Nephron (organoid): Measurements from ENCODE around the gene RBM6.
A peak's percentile ranks its signal among the peaks of the same experiment; 100 is the strongest.
"Not testable (repeated sequence)": the region's sequence is repeated elsewhere in the genome, so short reads cannot be mapped to it uniquely, and the experiment has no call there.

Source experiments
- H3K27ac Mint-ChIP-seq, 3 experiments: 2 replicates each; pipeline ENCODE4 v1.8.0; 2020; ENCODE audit warnings: mixed read lengths in 3 of 3, mild to moderate bottlenecking in 2 of 3, moderate library complexity in 1 of 3
- H3K27me3 Mint-ChIP-seq: 2 replicates; pipeline ENCODE4 v1.8.0; 2021; ENCODE audit warnings: low read depth, mild to moderate bottlenecking, moderate library complexity, mixed read lengths
- H3K36me3 Mint-ChIP-seq: 2 replicates; pipeline ENCODE4 v1.8.0; 2020; ENCODE audit warnings: low read depth, mixed read lengths
- H3K4me1 Mint-ChIP-seq: 2 replicates; pipeline ENCODE4 v1.8.0; 2020; ENCODE audit warnings: mixed read lengths
- H3K4me3 Mint-ChIP-seq, 3 experiments: 2 replicates each; pipeline ENCODE4 v1.8.0; 2020; ENCODE audit warnings: mild to moderate bottlenecking in 3 of 3, mixed read lengths in 3 of 3, moderate library complexity in 2 of 3
- H3K9me3 Mint-ChIP-seq: 2 replicates; pipeline ENCODE4 v1.8.0; 2020; ENCODE audit warnings: mixed read lengths
- CTCF ChIP-seq, 3 experiments: fragments of 200-600 bp; sonication (generic); IDR thresholded peaks; one replicate each; pipeline ENCODE4 v1.5.0; 2021; ENCODE audit warnings: antibody characterized with exemption in 3 of 3; ENCODE audit not compliant: unreplicated experiment in 3 of 3

Gene RBM6

GRCh38 chr3:49930922-49931321 lies 9.0 kb upstream of the RBM6 start:
- TF ChIP-seq CTCF (IDR thresholded peaks at IDR 0.05; ENCODE audit: unreplicated experiment in 3 of 3) = no peak
- Mint-ChIP-seq H3K4me1 (peaks cover 12% of the 10 kb centered on the region), H3K9me3 (no peaks in the 10 kb centered on the region), H3K36me3 (peaks cover under 1% of the 10 kb centered on the region), H3K27ac (peak overlapping the region; percentile 95 to 99 (median 99)), H3K4me3 (peak overlapping the region; percentile 59 to 68 (median 65)), H3K27me3 (no peaks in the 10 kb centered on the region)

- H3K4me3 Mint-ChIP-seq, H3K27me3 Mint-ChIP-seq, H3K36me3 Mint-ChIP-seq, H3K27ac Mint-ChIP-seq, H3K9me3 Mint-ChIP-seq: not testable (repeated sequence)
- peaks cover 12% of the 10 kb centered on the region for H3K4me1 Mint-ChIP-seq
Observed at GRCh38 chr3:49932281-49932680, 7.7 kb upstream of the RBM6 start.

GRCh38 chr3:49937090-49937489 lies 2.9 kb upstream of the RBM6 start:
- Mint-ChIP-seq H3K4me1 (peaks cover 9% of the 10 kb centered on the region), H3K9me3 (no peaks in the 10 kb centered on the region)
- no peak for TF ChIP-seq CTCF (IDR thresholded peaks at IDR 0.05; ENCODE audit: unreplicated experiment in 3 of 3)

GRCh38 chr3:49940667-49941249 lies 808 bp downstream of the RBM6 start:
- Mint-ChIP-seq H3K36me3 (peaks cover 12% of the 10 kb centered on the region), H3K27ac (peak overlapping the region; percentile 91 to 100 (median 99)), H3K4me3 (peak overlapping the region; percentile 93 to 99 (median 96)), H3K4me1 (peaks cover 14% of the 10 kb centered on the region), H3K9me3 (no peaks in the 10 kb centered on the region), H3K27me3 (peaks cover 4% of the 10 kb centered on the region)
- TF ChIP-seq CTCF (IDR thresholded peaks at IDR 0.05; ENCODE audit: unreplicated experiment in 3 of 3) = no peak

More at GRCh38 chr3:49937090-49937489, 2.9 kb upstream of the RBM6 start:
- Mint-ChIP-seq H3K36me3 (no peaks in the 10 kb centered on the region), H3K27ac (peak overlapping the region in 1 of 3 experiments; percentile 70), H3K27me3 (peaks cover 4% of the 10 kb centered on the region), H3K4me3 (no peak overlapping the region)

- H3K27me3 Mint-ChIP-seq = no peaks in the 10 kb centered on the region
- H3K27ac Mint-ChIP-seq = peak overlapping the region in 1 of 3 experiments; percentile 11
- TF ChIP-seq CTCF (IDR thresholded peaks at IDR 0.05; ENCODE audit: unreplicated experiment in 3 of 3) = no peak
- peak overlapping the region; percentile 45 to 78 (median 72) for H3K4me3 Mint-ChIP-seq
- no peaks in the 10 kb centered on the region for H3K9me3 Mint-ChIP-seq
- H3K36me3 Mint-ChIP-seq = peaks cover 17% of the 10 kb centered on the region
- peaks cover 14% of the 10 kb centered on the region for H3K4me1 Mint-ChIP-seq
Observed at GRCh38 chr3:49942651-49943050, 2.7 kb downstream of the RBM6 start.

GRCh38 chr3:49952924-49953323 lies 13.0 kb downstream of the RBM6 start:
- Mint-ChIP-seq H3K4me1 (no peaks in the 10 kb centered on the region), H3K36me3 (peaks cover 9% of the 10 kb centered on the region), H3K9me3 (no peaks in the 10 kb centered on the region), H3K27ac (no peak overlapping the region), H3K4me3 (no peak overlapping the region), H3K27me3 (no peaks in the 10 kb centered on the region)
- TF ChIP-seq CTCF (IDR thresholded peaks at IDR 0.05; ENCODE audit: unreplicated experiment in 3 of 3) = no peak
